ENCODE data around the gene SLC35F3. TPM values are rescaled to one million over a fixed set of nuclear protein-coding genes. Genes with fewer than 3 reads are reported as not detected.

The SLC35F3 gene
- polyA plus RNA-seq, 1 donor from 2014 or later, result 13.9 TPM

- H3K9me2 ChIP-seq (ENCODE audit: insufficient read depth, low read length), result no peaks in the 10 kb centered on the region
- H3K4me2 ChIP-seq (ENCODE audit: low read length), result no peak overlapping the region
- H3K27ac ChIP-seq (ENCODE audit: low read length), result no peak overlapping the region
- H3K79me2 ChIP-seq (replicated peaks; ENCODE audit: insufficient read depth, low read length), result no peaks in the 10 kb centered on the region
- no peak overlapping the region for H3K4me3 ChIP-seq (ENCODE audit: low read length)
- H2AFZ ChIP-seq (ENCODE audit: low read depth, low read length), result no peak overlapping the region
- H3K27me3 ChIP-seq (ENCODE audit: insufficient read depth, low read depth, low read length), result peaks cover 38% of the 10 kb centered on the region
- H3F3A ChIP-seq (ENCODE audit: insufficient read depth, low read length, poor library complexity, severe bottlenecking), result no peaks in the 10 kb centered on the region
- no peaks in the 10 kb centered on the region for H4K20me1 ChIP-seq (ENCODE audit: insufficient read depth)
- no peak overlapping the region for H3K9ac ChIP-seq (ENCODE audit: low read length)
- TF ChIP-seq TAF1 (IDR thresholded peaks at IDR 0.05; ENCODE audit: low read depth) (no peak), POLR2AphosphoS5 (IDR thresholded peaks at IDR 0.05) (no peak), SMC3 (conservative IDR thresholded peaks at IDR 0.05; ENCODE audit: poor library complexity) (no peak), MXI1 (conservative IDR thresholded peaks at IDR 0.05; ENCODE audit: poor library complexity, severe bottlenecking) (no peak), RAD21 (conservative IDR thresholded peaks at IDR 0.05) (no peak), EZH2 (IDR thresholded peaks at IDR 0.05; ENCODE audit: borderline replicate concordance, insufficient read depth, low read length, poor library complexity, severe bottlenecking) (no peak), EP300 (conservative IDR thresholded peaks at IDR 0.05; ENCODE audit: poor library complexity, severe bottlenecking) (no peak), CTCF (IDR thresholded peaks at IDR 0.05; ENCODE audit: poor library complexity, severe bottlenecking) (no peak), REST (IDR thresholded peaks at IDR 0.05; ENCODE audit: borderline replicate concordance) (no peak)
- no peaks in the 10 kb centered on the region for H3K36me3 ChIP-seq (ENCODE audit: insufficient read depth, low read length)
- no peaks in the 10 kb centered on the region for H3K9me3 ChIP-seq (ENCODE audit: low read length)
Measured at GRCh38 chr1:234216116-234216703, 311.7 kb downstream of the SLC35F3 start.

- no peak overlapping the region for H3K27ac ChIP-seq (ENCODE audit: low read length)
- H3K4me3 ChIP-seq (ENCODE audit: low read length), result no peak overlapping the region
- peaks cover 38% of the 10 kb centered on the region for H3K27me3 ChIP-seq (ENCODE audit: insufficient read depth, low read depth, low read length)
- no peak overlapping the region for H3K9ac ChIP-seq (ENCODE audit: low read length)
- H3F3A ChIP-seq (ENCODE audit: insufficient read depth, low read length, poor library complexity, severe bottlenecking), result no peaks in the 10 kb centered on the region
- H2AFZ ChIP-seq (ENCODE audit: low read depth, low read length), result no peak overlapping the region
- no peaks in the 10 kb centered on the region for H3K79me2 ChIP-seq (replicated peaks; ENCODE audit: insufficient read depth, low read length)
- no peaks in the 10 kb centered on the region for H3K9me3 ChIP-seq (ENCODE audit: low read length)
- no peaks in the 10 kb centered on the region for H3K9me2 ChIP-seq (ENCODE audit: insufficient read depth, low read length)
- H3K36me3 ChIP-seq (ENCODE audit: insufficient read depth, low read length), result no peaks in the 10 kb centered on the region
- TF ChIP-seq RAD21 (conservative IDR thresholded peaks at IDR 0.05), result no peak
- TF ChIP-seq CTCF (IDR thresholded peaks at IDR 0.05; ENCODE audit: poor library complexity, severe bottlenecking), result no peak
- TF ChIP-seq MXI1 (conservative IDR thresholded peaks at IDR 0.05; ENCODE audit: poor library complexity, severe bottlenecking), result no peak
- TF ChIP-seq TAF1 (IDR thresholded peaks at IDR 0.05; ENCODE audit: low read depth), result no peak
- no peak for TF ChIP-seq EP300 (conservative IDR thresholded peaks at IDR 0.05; ENCODE audit: poor library complexity, severe bottlenecking)
- no peak for TF ChIP-seq EZH2 (IDR thresholded peaks at IDR 0.05; ENCODE audit: borderline replicate concordance, insufficient read depth, low read length, poor library complexity, severe bottlenecking)
- no peak for TF ChIP-seq SMC3 (conservative IDR thresholded peaks at IDR 0.05; ENCODE audit: poor library complexity)
- TF ChIP-seq POLR2AphosphoS5 (IDR thresholded peaks at IDR 0.05), result no peak
- TF ChIP-seq REST (IDR thresholded peaks at IDR 0.05; ENCODE audit: borderline replicate concordance), result no peak
- H4K20me1 ChIP-seq (ENCODE audit: insufficient read depth), result no peaks in the 10 kb centered on the region
- H3K4me2 ChIP-seq (ENCODE audit: low read length), result no peak overlapping the region
Measured at GRCh38 chr1:234217316-234217840, 312.9 kb downstream of the SLC35F3 start.
